ENCODE results near the gene MBOAT1.

The MBOAT1 gene

GRCh38 chr6:20233007-20233730 lies 20.9 kb upstream of the MBOAT1 start:
- DNase-seq: no peak

- DNase-seq: no peak
Measured at GRCh38 chr6:20232188-20232587, 19.9 kb upstream of the MBOAT1 start.

- no peak for DNase-seq
Measured at GRCh38 chr6:20230401-20231119, 18.3 kb upstream of the MBOAT1 start.

DNA sequence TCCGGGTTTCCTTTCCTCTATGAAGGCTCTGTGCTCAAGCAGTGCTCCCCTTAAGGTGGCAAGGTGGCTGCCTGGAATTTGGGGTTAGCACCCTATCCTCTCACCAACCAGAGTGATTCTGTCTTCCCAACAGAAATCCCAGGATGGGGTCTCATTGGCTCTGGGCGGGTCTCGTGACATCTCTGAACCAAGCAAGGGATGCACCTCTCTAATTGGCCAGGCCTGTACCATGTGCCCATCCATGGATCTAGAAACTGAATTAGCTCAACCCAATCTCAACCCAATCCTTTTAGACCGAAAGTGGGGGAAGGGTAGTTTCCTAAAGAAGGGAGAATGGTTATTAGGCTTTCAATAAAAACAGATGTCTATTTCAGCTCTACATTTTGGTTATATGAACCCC lies 17.6 kb upstream of the MBOAT1 start:
- no peak for DNase-seq

GRCh38 chr6:20227350-20227749 lies 15.1 kb upstream of the MBOAT1 start:
- DNase-seq: no peak

GRCh38 chr6:20223141-20223540 lies 10.9 kb upstream of the MBOAT1 start:
- DNase-seq: no peak

GRCh38 chr6:20221421-20221820 lies 9.2 kb upstream of the MBOAT1 start:
- no peak for DNase-seq

GRCh38 chr6:20220359-20220758 lies 8.1 kb upstream of the MBOAT1 start:
- no peak for DNase-seq

- no peak for DNase-seq
Measured at GRCh38 chr6:20217891-20218290, 5.6 kb upstream of the MBOAT1 start.

DNA sequence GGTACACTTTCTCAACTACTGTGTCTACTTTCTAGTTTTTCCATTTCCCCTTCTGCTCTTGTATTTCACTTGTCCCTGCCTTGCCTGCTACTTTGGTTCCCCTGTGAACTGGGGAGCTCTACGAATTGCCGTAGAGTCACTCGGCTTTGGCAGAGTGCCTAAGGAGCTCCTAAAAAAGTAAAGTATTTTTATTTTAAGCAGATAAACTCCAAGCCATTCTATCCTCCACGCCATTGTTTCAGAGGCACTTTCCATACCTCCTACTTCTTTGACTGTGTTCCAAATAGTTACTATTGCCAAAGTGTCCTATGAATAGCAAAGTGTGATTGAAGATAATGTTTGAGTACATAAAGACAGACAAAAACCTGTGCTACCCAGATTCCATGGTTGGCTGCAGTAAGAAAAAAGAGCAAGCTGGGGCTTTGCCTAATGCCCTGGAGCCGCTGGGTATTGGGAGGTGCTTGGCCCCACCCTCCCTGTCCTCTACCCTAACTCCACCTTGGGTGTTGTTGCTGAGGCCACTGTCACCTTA lies 5.1 kb upstream of the MBOAT1 start:
- no peak for DNase-seq

DNA sequence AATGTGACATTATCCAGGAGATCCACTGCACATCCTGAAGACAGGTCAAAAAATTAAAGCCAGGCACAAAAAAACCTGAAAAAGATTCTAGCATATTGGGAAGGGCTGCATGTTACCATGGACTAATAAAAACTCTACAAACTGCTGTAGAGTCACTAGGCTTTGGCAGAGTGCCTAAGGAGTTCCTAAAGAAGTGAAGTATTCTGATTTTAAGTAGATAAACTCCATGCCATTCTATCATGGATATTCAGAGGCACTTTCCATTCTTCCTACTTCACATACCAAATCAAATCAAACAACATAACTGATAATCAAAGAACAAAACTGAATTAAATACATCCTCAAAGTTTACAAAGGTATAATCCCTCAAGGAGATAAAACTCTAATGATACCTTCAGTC lies 3.0 kb upstream of the MBOAT1 start:
- no peak for DNase-seq

DNA sequence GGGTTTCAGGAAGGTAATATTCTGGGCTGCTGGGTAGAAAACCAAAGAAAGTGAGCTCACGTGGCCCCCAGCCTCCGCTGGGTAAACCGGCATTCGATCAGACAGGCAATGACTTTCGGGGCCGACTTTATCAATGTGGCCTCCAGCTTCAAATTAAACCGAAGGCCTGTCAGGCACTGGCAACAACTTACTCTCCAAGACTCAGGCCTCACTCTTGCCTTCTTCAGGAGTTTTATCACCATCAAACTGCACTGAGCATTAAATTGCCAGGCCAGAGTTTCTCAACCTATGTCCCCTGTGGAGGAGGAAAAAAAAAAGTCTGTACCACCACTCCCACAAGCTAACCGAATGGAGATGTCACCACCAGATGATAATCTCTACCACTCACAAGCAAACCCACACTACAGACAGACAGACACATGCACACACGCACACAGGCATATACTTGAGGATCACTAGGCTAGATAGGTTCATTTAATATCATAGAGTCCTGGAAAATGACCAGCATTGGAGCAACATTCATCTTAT lies 1.1 kb upstream of the MBOAT1 start:
- no peak for DNase-seq

DNA sequence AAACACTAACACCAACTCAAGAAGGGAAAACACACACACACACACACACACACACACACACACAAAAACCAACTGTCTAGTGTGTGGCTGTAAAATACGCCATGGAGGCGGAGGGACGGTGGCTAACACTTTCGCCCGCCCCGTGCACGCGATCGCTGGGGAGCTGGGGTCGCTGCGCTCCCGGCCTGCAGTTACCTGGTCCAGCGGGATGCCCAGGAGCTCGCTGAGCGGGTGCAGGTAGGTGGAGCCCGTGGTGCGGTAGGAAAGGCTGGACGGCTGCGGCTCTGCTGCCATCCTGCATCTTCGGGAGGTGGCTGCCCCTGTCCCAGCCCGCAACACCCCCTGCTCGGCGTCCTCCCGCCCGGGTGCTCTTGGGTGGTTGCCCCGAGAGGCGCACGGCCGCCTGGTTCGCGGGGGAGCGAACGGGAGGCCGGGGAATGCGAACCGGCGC lies 303 bp downstream of the MBOAT1 start:
- DNase-seq: peak in 3 of 6 experiments; percentile 31 to 64 (median 44)

DNA sequence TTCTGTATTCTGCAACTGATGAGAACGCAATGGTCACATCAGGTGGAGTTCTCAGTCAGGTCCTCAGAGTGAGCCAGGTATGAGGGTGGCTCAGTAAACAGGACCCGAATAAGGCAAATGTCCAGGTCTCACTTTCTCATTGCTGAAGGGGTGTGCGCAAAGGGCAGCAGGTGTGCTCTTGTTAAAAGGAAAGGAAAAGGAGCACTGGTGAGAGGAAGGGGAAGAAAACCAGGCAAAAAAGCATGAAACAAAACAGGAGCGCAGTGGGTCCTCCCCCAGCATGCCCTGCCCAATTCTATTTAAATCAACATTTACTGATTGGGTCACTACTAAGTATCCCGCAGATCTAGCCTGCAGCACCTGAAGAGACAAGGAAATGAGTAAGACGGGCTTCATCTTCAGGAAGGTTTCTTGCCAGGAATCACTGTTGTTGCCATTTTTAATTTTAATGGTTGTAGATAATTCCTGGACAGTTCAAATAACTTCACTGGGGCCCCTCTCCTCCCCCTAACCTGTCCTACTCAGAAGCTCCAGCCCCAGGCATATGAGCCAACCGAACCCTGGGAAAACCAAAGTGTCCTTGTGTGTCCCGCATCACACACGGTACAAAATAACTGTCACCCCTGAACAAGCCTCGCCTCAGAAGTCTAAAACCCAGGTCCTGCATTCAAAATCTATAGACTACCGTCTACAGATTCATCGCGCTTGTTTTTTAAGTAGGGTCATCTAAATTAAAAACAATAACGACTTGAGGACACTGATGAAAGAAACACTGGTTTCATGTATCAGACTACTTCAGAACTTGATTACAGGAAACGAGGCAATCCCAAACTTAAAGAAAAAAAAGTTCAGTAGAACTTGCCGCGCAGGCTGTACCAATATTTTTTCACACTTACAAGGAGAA lies 980 bp downstream of the MBOAT1 start:
- DNase-seq: peak in 1 of 6 experiments; percentile 9

DNA sequence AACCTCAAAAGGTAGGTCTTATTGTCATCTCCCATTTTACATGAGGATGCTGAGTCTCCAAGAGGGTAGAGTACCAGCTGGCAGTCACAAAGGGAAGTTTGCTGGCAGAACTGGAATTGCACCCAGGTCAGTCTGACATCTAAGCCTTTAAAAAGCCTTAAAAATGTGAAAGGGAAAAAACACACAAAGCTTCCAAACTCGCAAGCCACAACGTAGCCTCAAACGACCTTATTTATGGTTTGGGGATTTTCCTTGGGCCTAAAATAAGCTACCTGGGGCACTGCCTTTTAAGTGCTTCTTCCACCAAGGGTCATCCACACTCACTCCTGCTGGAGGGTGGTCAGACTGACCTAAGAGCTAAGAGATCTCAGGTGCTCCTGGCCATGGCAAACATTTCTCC lies 2.1 kb downstream of the MBOAT1 start:
- peak in 1 of 6 experiments; percentile 10 for DNase-seq

DNA sequence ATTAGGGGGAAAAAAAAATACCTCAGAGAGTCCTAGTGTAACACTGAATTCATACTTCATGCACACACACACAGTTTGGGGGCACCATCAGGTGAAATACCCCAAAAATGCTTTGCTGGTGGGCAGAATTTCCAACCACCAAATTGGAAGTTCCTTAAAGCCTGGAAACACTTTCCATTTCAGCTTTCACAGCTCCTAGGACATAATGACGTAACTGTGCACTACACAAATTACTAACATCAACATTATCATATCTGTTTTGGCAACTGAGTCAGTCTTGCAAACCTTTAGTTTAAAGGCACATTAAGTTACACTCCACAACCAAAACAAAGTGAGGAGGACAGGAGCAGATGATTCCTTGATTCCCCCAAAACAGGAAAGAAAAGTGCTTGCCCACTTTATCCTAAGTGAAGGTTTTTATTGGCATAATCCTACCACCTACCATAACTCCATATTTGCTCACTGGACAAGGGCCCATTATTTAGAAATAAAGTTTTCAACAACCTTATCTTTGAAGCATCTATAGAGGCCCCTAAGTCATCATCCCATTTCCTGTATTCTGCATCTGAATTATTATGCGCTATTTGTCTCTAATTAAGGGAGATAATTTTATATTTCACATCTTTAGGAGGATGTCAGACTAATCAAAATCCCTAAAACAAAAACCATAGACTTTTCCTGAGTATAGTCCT lies 3.4 kb downstream of the MBOAT1 start:
- DNase-seq: no peak

DNA sequence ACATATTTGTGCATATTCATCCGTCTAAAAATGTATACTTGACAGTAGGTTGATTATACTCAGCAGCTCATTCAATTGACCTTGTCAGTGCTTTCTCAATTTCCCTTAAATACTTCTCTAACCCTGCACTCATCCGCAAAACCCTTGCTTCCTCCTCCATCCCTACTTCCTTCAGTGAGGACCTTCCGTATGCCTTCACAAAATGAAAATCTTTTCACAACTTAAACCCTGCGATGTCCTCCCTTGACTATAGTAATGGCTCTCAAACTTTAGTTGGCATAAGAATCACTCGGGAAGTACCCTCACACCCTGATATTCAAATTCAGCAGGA lies 5.2 kb downstream of the MBOAT1 start:
- DNase-seq: no peak

GRCh38 chr6:20205722-20206161 lies 6.5 kb downstream of the MBOAT1 start:
- DNase-seq: no peak

- DNase-seq: no peak
Measured at GRCh38 chr6:20204512-20204894, 7.8 kb downstream of the MBOAT1 start.

GRCh38 chr6:20203561-20204511 lies 8.4 kb downstream of the MBOAT1 start:
- DNase-seq: no peak

DNA sequence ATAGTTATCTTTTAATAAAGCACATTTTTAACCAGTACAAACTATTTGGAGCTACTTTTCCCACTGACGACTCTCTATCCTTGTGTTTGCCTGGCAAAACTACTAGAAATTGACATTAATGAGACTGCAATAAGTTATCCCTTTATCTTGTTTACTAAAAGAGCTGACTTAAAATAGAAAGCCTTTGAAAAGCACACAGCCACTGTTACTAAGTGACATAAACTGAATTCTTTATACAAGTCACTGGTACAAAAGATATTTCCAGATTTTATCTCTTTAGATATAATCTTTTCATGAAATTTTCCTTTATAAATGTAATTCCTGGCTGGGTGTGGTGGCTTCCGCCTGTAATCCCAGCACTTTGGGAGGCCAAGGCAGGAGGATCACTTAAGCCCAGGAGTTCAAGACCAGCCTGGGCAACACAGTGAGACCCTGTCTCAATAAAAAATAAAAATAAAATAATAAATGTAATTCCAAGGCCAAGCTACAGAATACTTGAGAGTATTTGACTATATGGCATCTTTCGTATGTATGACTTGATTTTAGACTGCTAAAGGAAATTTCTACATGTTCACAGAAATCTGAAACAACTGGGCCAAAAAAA lies 9.5 kb downstream of the MBOAT1 start:
- no peak for DNase-seq
